Astrocyte of the spinal cord (primary cell): ENCODE measurements around the gene NOS1AP.
A peak's percentile ranks its signal among the peaks of the same experiment; 100 is the strongest.
"Not testable (repeated sequence)": the region's sequence is repeated elsewhere in the genome, so short reads cannot be mapped to it uniquely, and the experiment has no call there.

ENCODE experiments used
- DNase-seq: peaks from one replicate; pipeline ENCODE4 v3.0.0; 2011; ENCODE audit warnings: low read depth, low spot score
- H3K4me3 ChIP-seq: 2 replicates; pipeline ENCODE4 v1.5.1; 2011; ENCODE audit warnings: low read depth, mild to moderate bottlenecking, low read length, moderate library complexity
- in situ Hi-C: cut with HindIII; loops from 2 replicates; pipeline ENCODE4 v1.10.0; 2017; ENCODE audit warnings: low sequenced_read_pairs
- TF ChIP-seq, protein P1 (sequence below): IDR thresholded peaks from 2 replicates; pipeline ENCODE4 v1.5.1; 2012; ENCODE audit warnings: low read depth, mild to moderate bottlenecking, low read length, inconsistent platforms

Gene NOS1AP

GRCh38 chr1:162035241-162035640, 34.2 kb upstream of the NOS1AP start:
- no peak overlapping the region for H3K4me3 ChIP-seq
- TF ChIP-seq, protein P1, sequence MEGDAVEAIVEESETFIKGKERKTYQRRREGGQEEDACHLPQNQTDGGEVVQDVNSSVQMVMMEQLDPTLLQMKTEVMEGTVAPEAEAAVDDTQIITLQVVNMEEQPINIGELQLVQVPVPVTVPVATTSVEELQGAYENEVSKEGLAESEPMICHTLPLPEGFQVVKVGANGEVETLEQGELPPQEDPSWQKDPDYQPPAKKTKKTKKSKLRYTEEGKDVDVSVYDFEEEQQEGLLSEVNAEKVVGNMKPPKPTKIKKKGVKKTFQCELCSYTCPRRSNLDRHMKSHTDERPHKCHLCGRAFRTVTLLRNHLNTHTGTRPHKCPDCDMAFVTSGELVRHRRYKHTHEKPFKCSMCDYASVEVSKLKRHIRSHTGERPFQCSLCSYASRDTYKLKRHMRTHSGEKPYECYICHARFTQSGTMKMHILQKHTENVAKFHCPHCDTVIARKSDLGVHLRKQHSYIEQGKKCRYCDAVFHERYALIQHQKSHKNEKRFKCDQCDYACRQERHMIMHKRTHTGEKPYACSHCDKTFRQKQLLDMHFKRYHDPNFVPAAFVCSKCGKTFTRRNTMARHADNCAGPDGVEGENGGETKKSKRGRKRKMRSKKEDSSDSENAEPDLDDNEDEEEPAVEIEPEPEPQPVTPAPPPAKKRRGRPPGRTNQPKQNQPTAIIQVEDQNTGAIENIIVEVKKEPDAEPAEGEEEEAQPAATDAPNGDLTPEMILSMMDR: no peak
- in situ Hi-C loops: no loop called here
- DNase-seq: no peak

DNA sequence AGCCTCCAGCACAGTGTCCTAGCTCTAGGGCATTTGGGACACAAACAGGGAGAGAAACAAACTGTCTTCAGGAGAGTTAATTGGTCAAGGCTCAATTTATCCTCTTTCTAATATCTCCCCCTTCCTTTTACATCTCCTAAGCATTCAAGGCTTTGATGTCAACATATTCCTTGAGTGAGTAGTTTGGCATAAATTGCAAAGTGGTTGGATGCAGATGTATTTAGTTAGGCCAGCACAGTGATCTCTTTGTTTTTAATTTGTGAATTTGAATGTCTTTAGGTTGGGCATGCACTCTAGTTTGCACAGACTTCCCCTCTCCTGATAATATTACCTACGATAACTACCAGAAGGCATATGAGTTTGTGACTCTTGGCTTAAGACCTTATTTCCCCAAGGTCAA, 33.3 kb upstream of the NOS1AP start:
- H3K4me3 ChIP-seq: no peak overlapping the region
- no peak for DNase-seq
- TF ChIP-seq, protein P1: no peak
- in situ Hi-C loops: no loop called here

DNA sequence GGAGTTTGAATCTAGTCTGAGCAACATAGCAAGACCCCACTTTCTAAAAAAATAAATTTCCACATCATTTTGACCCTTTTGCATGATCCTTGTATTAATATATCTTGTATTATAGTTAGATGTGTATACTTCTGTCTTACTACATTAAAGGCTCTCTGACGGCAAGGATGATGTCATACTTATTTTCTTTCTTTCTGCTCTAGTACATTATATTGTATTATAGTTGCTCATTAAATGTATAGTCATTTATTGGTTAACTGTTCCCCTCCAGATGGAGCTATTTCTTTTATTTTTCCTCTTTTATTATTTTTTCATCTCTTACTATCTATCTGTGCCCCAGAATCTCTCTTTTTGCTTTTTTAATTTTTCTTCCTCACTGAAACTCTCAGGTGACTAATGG, 30.9 kb upstream of the NOS1AP start:
- DNase-seq: no peak
- in situ Hi-C loops: no loop called here
- TF ChIP-seq, protein P1: peak; percentile 4
- no peak overlapping the region for H3K4me3 ChIP-seq

GRCh38 chr1:162040001-162040400, 29.5 kb upstream of the NOS1AP start:
- in situ Hi-C loops: no loop called here
- TF ChIP-seq, protein P1: no peak
- H3K4me3 ChIP-seq: no peak overlapping the region
- no peak for DNase-seq

DNA sequence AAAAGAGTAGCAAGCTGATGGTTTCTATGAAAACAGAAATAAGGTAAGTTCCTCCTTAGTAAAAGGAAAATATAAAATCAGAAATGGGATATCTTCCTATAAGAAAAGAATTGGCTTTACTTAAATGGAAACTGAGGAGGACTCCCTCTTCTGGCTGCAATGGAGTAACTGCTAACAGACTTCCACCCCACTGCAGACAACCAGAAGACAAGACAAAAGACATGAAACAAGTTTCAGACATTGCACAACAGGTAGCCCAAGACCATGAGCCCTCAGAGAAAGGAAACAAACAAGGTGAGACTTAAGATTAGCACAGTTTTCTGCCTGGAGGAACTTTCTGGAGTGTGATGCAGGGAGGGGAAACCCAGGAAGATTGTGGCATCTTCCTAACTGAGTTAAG, 28.8 kb upstream of the NOS1AP start:
- H3K4me3 ChIP-seq: no peak overlapping the region
- DNase-seq: peak; percentile 49
- in situ Hi-C loops: no loop called here
- TF ChIP-seq, protein P1: peak; percentile 72

GRCh38 chr1:162042361-162042760, 27.1 kb upstream of the NOS1AP start:
- in situ Hi-C loops: no loop called here
- TF ChIP-seq, protein P1: no peak
- no peak for DNase-seq
- H3K4me3 ChIP-seq: no peak overlapping the region

DNA sequence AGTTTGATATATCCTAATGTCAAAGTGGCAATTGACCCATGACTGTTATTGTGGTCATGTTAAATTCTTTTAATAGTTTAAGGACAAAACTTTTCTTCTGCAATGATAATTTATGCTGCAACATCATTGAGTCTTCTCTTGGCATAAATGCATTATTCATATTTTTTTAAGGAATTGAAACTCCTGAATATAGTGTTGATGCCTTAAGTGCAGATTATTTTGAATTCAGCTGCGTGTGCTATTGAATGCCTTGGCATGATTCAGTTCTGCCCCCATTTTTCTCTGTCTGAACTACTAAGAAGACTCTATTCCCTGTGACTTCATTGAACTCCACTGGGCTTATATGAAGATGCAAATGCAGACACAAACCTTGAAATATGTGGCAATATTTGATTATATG, 22.6 kb upstream of the NOS1AP start:
- H3K4me3 ChIP-seq: no peak overlapping the region
- in situ Hi-C loops: no loop called here
- TF ChIP-seq, protein P1: no peak

GRCh38 chr1:162053949-162054348, 15.5 kb upstream of the NOS1AP start:
- in situ Hi-C loops, H3K4me3 ChIP-seq, DNase-seq: not testable (repeated sequence)

More for the DNA sequence above, 22.6 kb upstream of the NOS1AP start:
- DNase-seq: no peak
